Measurements from ENCODE around the gene RIMS4. TPM values are rescaled to one million over a fixed set of nuclear protein-coding genes. Genes with fewer than 3 reads are reported as not detected.

RIMS4 gene
- total and polyA plus RNA-seq, 2 donors (not counting 1 experiment from before 2014, with no cell fraction given), result not detected

- Histone ChIP-seq H3K9ac (ENCODE audit: low read length) (no peak overlapping the region), H3K27me3 (replicated peaks in 1 of 4; ENCODE audit: control extremely low read depth in 1 of 4, control insufficient read depth in 3 of 4, insufficient read depth in 4 of 4, low read length in 3 of 4) (peaks cover 0 to 45% (median 17%) of the 10 kb centered on the region in 4 experiments), H3K4me2 (replicated peaks; ENCODE audit: low read depth, low read length, poor library complexity, severe bottlenecking) (no peak overlapping the region), H2AFZ (ENCODE audit: insufficient read depth, low read depth, low read length, poor library complexity, severe bottlenecking) (no peak overlapping the region), H4K20me1 (ENCODE audit: control insufficient read depth, insufficient read depth, low read length, poor library complexity, severe bottlenecking) (no peaks in the 10 kb centered on the region), H3K4me1 (ENCODE audit: control insufficient read depth in 2 of 2, insufficient read depth in 2 of 2, low read length in 2 of 2) (peaks cover 5 to 8% of the 10 kb centered on the region in 2 donors), H3K79me2 (ENCODE audit: control insufficient read depth, insufficient read depth, low read length) (no peaks in the 10 kb centered on the region), H3K9me3 (ENCODE audit: control extremely low read depth in 1 of 3, control insufficient read depth in 2 of 3, insufficient read depth in 1 of 3, low read length in 2 of 3) (peaks cover 0 to 4% (median 0%) of the 10 kb centered on the region in 3 donors), H3K36me3 (replicated peaks in 1 of 2; ENCODE audit: control extremely low read depth in 1 of 2, control insufficient read depth in 1 of 2, extremely low read depth in 1 of 2, insufficient read depth in 2 of 2, low read length in 1 of 2) (no peaks in the 10 kb centered on the region), H3K4me3 (ENCODE audit: control extremely low read depth in 1 of 5, extremely low read depth in 1 of 5, insufficient read depth in 1 of 5, low read depth in 2 of 5, low read length in 4 of 5) (no peak overlapping the region), H3K27ac (ENCODE audit: low read length in 2 of 2) (no peak overlapping the region)
- 22% methylated on average over 7 of the region's 9 CpGs for WGBS (ENCODE audit: insufficient coverage)
- intact Hi-C loops (cut with micrococcal nuclease), result no loop called here
- TF ChIP-seq, protein P1, sequence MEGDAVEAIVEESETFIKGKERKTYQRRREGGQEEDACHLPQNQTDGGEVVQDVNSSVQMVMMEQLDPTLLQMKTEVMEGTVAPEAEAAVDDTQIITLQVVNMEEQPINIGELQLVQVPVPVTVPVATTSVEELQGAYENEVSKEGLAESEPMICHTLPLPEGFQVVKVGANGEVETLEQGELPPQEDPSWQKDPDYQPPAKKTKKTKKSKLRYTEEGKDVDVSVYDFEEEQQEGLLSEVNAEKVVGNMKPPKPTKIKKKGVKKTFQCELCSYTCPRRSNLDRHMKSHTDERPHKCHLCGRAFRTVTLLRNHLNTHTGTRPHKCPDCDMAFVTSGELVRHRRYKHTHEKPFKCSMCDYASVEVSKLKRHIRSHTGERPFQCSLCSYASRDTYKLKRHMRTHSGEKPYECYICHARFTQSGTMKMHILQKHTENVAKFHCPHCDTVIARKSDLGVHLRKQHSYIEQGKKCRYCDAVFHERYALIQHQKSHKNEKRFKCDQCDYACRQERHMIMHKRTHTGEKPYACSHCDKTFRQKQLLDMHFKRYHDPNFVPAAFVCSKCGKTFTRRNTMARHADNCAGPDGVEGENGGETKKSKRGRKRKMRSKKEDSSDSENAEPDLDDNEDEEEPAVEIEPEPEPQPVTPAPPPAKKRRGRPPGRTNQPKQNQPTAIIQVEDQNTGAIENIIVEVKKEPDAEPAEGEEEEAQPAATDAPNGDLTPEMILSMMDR (IDR thresholded peaks at IDR 0.05), result no peak
- TF ChIP-seq EZH2 (IDR thresholded peaks at IDR 0.05; ENCODE audit: borderline replicate concordance, insufficient read depth, low read depth, low read length, poor library complexity, severe bottlenecking), result no peak
- no peak for DNase-seq
- Mint-ChIP-seq H3K9me3 (ENCODE audit: insufficient read depth) (no peaks in the 10 kb centered on the region), H3K27me3 (peaks cover 62% of the 10 kb centered on the region), H3K4me3 (no peak overlapping the region), H3K4me1 (peaks cover 6% of the 10 kb centered on the region), H3K27ac (no peak overlapping the region)
- ChIA-PET CTCF (no interaction called here), POLR2A (no interaction called here)
- ATAC-seq (ENCODE audit: low read depth), result no peak
These were observed 4.2 kb downstream of the RIMS4 start for GRCh38 chr20:44805979-44806620.

GRCh38 chr20:44805335-44805978 lies 4.9 kb downstream of the RIMS4 start:
- Mint-ChIP-seq H3K9me3 (ENCODE audit: insufficient read depth) (no peaks in the 10 kb centered on the region), H3K27ac (no peak overlapping the region), H3K27me3 (peaks cover 57% of the 10 kb centered on the region), H3K4me1 (peaks cover 2% of the 10 kb centered on the region), H3K4me3 (no peak overlapping the region)
- Histone ChIP-seq H3K4me3 (ENCODE audit: control extremely low read depth in 1 of 5, extremely low read depth in 1 of 5, insufficient read depth in 1 of 5, low read depth in 2 of 5, low read length in 4 of 5) (no peak overlapping the region), H3K27me3 (replicated peaks in 1 of 4; ENCODE audit: control extremely low read depth in 1 of 4, control insufficient read depth in 3 of 4, insufficient read depth in 4 of 4, low read length in 3 of 4) (peaks cover 0 to 40% (median 15%) of the 10 kb centered on the region in 4 experiments), H3K9ac (ENCODE audit: low read length) (no peak overlapping the region), H3K4me2 (replicated peaks; ENCODE audit: low read depth, low read length, poor library complexity, severe bottlenecking) (no peak overlapping the region), H3K36me3 (replicated peaks in 1 of 2; ENCODE audit: control extremely low read depth in 1 of 2, control insufficient read depth in 1 of 2, extremely low read depth in 1 of 2, insufficient read depth in 2 of 2, low read length in 1 of 2) (no peaks in the 10 kb centered on the region), H3K9me3 (ENCODE audit: control extremely low read depth in 1 of 3, control insufficient read depth in 2 of 3, insufficient read depth in 1 of 3, low read length in 2 of 3) (no peaks in the 10 kb centered on the region), H3K27ac (ENCODE audit: low read length in 2 of 2) (no peak overlapping the region), H2AFZ (ENCODE audit: insufficient read depth, low read depth, low read length, poor library complexity, severe bottlenecking) (no peak overlapping the region), H4K20me1 (ENCODE audit: control insufficient read depth, insufficient read depth, low read length, poor library complexity, severe bottlenecking) (no peaks in the 10 kb centered on the region), H3K4me1 (ENCODE audit: control insufficient read depth in 2 of 2, insufficient read depth in 2 of 2, low read length in 2 of 2) (peaks cover 5 to 6% of the 10 kb centered on the region in 2 donors), H3K79me2 (ENCODE audit: control insufficient read depth, insufficient read depth, low read length) (no peaks in the 10 kb centered on the region)
- WGBS (ENCODE audit: insufficient coverage), result 57% methylated on average over 4 of the region's 9 CpGs
- ChIA-PET CTCF (no interaction called here), POLR2A (no interaction called here)
- TF ChIP-seq EZH2 (IDR thresholded peaks at IDR 0.05; ENCODE audit: borderline replicate concordance, insufficient read depth, low read depth, low read length, poor library complexity, severe bottlenecking), result no peak
- TF ChIP-seq, protein P1 (IDR thresholded peaks at IDR 0.05), result no peak
- intact Hi-C loops (cut with micrococcal nuclease), result no loop called here
- DNase-seq (no peak), ATAC-seq (ENCODE audit: low read depth) (no peak)

Data from B cell (primary cell).